ENCODE data around the gene MYRFL.
A peak's percentile ranks its signal among the peaks of the same experiment; 100 is the strongest.

Gene MYRFL

DNA sequence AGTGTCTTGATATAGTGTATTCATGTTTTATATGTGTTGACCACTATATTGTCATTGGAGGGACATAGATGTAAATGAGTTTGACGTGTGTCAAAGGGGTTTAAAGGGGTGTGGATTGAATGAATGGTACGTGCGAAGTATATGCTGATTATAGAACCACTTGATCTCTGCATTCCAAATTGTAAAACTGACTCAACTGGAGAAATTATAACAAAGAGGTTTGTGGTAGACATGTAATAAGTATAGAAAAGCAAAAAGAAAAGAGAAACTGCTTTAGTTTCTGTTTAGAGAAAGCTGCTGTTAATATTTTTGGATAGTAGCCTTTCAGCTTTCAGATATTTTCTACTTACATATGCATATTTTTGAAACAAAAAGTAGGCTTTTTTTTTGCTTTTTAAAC lies 8.9 kb upstream of the MYRFL start:
- peak; percentile 17 for DNase-seq (ENCODE audit: low spot score)
- TF ChIP-seq CTCF (IDR thresholded peaks at IDR 0.05; ENCODE audit: extremely low read depth, insufficient read depth, missing control alignments) = no peak
- in situ Hi-C loops (cut with MboI; ENCODE audit: low pct_unique_long_range_greater_than_20kb, low sequenced_read_pairs, unreplicated experiment) = no loop called here

- in situ Hi-C loops (cut with MboI; ENCODE audit: low pct_unique_long_range_greater_than_20kb, low sequenced_read_pairs, unreplicated experiment) = no loop called here
- no peak for DNase-seq (ENCODE audit: low spot score)
- TF ChIP-seq CTCF (IDR thresholded peaks at IDR 0.05; ENCODE audit: extremely low read depth, insufficient read depth, missing control alignments) = no peak
Measured at GRCh38 chr12:69821032-69821455, 4.0 kb upstream of the MYRFL start.

DNA sequence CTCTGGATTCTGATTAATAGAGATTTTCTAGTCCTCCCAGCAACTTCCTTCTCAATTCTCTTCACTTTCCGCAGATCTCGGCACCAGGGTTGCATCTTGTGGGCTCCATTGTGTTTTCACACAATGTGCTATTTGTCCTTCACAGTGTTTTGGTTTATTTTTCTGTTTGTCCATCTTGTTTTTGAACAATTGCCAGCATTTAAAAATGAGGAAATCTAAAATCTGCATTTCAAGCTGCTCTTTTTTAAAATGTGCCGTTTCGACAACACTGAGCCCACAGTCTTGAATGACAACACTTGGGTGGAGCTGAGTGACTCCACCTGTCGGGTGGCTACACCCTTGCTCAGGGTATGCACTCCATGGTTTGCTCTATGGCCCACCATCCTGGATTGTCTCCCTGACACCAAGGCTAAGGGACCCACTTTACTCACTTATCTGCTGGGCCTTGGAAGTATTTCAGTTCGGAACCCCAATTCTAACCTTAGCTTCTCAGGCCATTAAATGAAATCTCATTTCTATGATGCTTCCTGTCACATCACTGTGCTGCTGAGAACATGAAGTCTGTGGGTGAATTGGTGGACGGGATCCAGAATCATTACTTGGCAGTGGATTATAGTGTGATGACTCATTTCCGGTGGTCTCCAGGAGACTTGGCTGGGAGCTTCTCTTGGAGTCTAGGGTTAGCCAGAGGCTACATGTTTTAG lies 3.4 kb upstream of the MYRFL start:
- TF ChIP-seq CTCF (IDR thresholded peaks at IDR 0.05; ENCODE audit: extremely low read depth, insufficient read depth, missing control alignments) = no peak
- no peak for DNase-seq (ENCODE audit: low spot score)
- in situ Hi-C loops (cut with MboI; ENCODE audit: low pct_unique_long_range_greater_than_20kb, low sequenced_read_pairs, unreplicated experiment) = no loop called here

DNA sequence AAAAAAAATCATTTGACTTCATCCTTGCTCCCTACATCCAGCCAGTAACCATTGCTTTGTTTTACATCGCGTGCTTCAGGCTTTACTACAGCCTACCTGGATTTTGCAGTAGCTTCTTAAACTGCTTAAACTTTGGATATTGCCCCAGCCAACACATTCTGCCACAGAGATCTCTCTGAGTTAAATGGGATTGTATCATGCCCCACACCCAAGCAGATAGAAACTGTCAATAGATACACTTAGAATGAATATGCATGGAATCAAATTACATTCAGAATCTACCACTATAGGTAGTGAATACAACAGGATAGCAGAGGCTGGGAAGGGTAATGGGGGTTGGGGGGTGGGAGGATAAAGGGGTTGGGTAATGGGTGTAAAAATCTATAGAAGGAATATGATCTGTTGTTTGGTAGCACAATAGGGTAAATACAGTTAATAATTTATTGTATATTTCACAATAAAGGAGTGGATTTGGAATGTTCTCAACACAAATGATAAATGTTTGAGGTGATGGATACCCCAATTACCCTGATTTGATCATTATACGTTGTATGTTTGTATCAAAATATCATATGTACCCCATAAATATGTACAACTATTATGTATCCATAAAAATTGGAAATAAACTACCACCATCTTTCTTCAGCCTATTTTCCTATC lies 2.7 kb upstream of the MYRFL start:
- no peak for TF ChIP-seq CTCF (IDR thresholded peaks at IDR 0.05; ENCODE audit: extremely low read depth, insufficient read depth, missing control alignments)
- in situ Hi-C loops (cut with MboI; ENCODE audit: low pct_unique_long_range_greater_than_20kb, low sequenced_read_pairs, unreplicated experiment) = no loop called here
- DNase-seq (ENCODE audit: low spot score) = no peak

- TF ChIP-seq CTCF (IDR thresholded peaks at IDR 0.05; ENCODE audit: extremely low read depth, insufficient read depth, missing control alignments) = no peak
Measured at GRCh38 chr12:69824028-69824427, 999 bp upstream of the MYRFL start.

DNA sequence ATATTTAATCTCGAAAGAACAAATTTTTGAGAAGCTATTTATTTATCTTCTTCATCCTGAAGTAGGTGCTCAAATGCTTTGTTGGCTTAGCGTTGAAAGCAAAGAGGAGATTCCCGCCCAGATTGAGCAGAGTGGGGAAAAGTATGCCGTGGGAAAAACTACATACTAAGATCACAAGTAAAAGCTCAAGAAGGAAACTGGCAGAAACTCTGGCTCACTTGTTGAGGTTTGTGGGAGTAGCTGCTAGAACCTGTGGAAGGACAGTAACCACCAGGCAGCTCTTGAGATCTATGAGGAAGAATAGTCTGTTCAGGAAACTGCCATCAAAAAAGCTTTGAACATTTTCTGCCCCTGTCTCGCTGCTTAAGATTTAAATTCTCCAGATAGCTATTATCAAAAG lies 3.9 kb downstream of the MYRFL start:
- in situ Hi-C loops (cut with MboI; ENCODE audit: low pct_unique_long_range_greater_than_20kb, low sequenced_read_pairs, unreplicated experiment) = no loop called here
- no peak for TF ChIP-seq CTCF (IDR thresholded peaks at IDR 0.05; ENCODE audit: extremely low read depth, insufficient read depth, missing control alignments)
- DNase-seq (ENCODE audit: low spot score) = no peak

More at GRCh38 chr12:69824028-69824427, 999 bp upstream of the MYRFL start:
- in situ Hi-C loops (cut with MboI; ENCODE audit: low pct_unique_long_range_greater_than_20kb, low sequenced_read_pairs, unreplicated experiment) = no loop called here
- no peak for DNase-seq (ENCODE audit: low spot score)
